Right forelimb (tissue), 1 donor: ENCODE results near the gene FAM180B.
"Not testable (repeated sequence)": the region's sequence is repeated elsewhere in the genome, so short reads cannot be mapped to it uniquely, and the experiment has no call there.

Experiments used
- DNase-seq: peaks from one replicate; pipeline ENCODE4 v3.0.0-alpha.2; 2018

FAM180B gene

DNA sequence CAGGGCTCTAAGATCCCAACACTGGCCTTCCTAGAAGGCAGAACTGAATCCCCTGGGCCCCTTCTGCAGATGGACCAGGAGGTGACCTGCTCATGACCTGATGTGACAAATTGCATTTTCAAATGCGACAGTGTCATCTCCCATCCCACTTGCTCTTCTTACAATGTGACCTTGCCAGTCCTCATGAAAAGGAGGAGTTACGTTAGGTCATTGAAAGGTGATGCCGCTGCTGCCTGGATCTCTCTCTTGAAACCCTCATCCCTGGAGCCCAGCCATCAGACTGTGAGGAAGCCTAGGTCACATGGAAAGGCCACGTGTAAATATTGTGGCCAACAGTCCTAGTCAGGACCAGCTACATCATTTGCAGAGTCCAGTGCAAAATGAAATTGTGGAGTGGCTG, 13.4 kb downstream of the FAM180B start:
- DNase-seq = no peak

- DNase-seq = no peak
These were observed 16.8 kb downstream of the FAM180B start for GRCh38 chr11:47603295-47603694.

DNA sequence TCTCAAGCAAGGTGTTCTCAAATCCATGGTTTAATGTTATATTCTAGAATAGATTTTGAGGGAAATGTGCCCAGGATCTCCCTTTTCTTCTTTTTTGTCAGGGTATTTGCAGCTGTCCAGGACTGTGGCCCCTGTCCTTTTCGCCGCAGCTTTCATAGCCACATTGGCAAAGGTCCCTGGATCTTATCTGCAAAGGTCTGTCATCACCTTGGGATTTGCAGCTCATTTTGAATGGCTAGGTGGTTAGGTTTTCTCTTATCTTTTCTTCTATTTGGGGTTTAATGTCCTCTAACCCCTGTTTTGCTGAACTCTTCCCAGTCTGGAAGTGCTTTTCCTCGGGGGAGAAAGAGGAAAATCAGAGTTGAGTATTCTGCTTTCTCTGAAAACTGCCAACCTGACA, 19.4 kb downstream of the FAM180B start:
- DNase-seq = no peak

DNA sequence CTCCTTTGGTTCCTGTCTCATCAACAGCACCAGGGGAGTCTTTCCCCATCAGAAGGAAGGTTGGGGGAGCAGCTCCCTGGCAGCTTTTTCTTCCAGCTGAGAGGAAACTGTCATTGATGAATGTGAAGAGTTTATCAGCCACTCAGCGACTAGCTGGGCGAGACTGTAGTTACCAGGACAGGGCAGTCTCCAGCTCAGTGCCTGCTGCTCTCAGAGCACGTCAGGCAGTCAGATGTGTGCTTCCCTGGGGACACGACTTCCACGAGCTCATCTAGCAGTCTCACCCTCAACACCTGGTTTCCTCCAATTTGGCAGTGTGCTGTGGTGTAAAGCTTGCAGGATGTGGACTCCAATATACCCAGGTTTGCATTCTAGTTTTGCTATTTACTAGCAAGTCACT, 20.3 kb downstream of the FAM180B start:
- DNase-seq = no peak

- DNase-seq = no peak
These were observed 20.9 kb downstream of the FAM180B start for GRCh38 chr11:47607380-47607779.

DNA sequence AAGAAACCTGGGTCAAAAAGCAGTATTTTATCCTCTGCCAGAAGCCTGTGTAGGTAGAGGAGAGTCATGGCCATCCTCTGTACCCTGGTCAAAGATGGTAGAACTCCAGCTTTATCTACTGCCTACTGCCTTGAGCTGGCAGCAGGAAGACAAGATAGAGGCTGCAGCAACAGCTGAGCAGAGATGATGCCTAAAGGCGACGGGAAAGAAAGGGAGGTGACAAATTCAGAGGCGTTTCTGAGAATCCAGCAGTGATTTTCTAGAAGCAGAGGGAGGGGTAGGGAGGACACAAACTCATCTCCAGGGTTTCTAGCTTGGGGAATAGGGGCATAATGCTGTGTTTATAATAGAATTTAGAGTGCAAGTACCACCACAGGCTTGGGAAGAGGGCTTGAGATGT, 23.2 kb downstream of the FAM180B start:
- no peak for DNase-seq

DNA sequence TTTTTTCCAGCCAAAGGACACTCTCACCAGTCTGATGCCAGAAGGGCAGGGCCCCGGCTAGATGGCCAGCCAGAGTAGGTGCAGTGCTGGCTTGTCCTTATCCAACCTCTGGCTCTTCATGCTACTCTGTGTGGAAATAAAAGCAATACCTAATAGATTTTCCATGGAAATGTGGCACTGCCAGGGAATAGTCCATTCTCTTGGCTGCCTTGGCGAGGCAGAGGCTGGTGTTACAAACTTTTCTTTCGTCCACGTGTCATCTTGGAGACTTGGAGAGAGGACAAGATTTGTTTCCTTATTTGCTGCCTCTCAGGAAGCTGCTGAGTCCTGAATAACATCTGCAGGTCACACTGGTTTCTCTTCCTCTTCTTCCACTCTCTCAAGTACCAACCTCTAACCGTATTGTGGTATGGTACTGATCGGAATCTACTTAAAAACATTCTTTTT, 24.9 kb downstream of the FAM180B start:
- DNase-seq = no peak

DNA sequence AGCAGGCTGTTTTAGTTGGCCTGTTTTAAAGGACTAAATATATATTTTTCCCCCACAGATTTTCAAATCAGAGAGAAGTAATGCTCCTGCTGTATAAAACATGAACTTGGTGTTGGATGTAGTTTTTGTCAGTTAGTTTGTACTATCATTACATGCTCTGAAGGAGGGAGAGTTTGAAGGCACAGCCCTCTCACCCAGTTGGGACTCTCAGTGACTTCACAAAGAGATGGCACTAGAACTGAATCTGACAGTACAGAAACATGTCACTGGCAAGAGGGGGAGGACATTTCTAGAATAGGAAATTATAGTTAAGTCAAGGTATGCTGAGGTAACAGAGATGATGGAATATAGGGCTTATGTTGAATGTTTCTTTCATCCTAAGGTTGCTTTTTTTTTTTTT, 28.8 kb downstream of the FAM180B start:
- no peak for DNase-seq

DNA sequence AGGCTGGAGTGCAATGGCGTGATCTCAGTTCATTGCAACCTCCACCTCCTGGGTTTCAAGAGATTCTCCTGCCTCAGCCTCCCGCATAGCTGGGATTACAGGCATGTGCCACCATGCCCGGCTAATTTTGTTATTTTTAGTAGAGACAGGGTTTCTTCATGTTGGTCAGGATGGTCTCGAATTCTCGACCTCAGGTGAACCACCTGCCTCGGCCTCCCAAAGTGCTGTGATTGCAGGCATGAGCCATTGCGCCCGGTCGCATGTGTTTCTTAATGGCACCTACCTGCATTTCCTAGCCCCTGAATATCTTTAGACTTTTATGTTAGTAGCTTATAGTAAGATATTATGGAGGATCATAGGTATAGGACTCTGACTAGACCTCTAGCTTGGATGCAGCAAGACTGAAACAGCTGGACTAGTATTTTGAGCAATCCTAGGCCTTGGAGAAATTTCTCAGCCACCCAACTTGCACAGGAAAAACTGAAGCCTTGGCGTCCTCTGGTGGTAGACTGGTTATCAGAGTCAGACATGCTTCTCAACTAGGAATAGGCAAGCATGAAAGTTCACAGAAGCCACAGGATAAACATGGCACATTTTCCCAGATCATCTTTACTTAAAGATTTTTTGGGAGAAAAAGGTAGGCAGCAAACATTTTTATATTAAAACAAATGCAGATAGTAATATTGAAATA, 30.4 kb downstream of the FAM180B start:
- DNase-seq = no peak

DNA sequence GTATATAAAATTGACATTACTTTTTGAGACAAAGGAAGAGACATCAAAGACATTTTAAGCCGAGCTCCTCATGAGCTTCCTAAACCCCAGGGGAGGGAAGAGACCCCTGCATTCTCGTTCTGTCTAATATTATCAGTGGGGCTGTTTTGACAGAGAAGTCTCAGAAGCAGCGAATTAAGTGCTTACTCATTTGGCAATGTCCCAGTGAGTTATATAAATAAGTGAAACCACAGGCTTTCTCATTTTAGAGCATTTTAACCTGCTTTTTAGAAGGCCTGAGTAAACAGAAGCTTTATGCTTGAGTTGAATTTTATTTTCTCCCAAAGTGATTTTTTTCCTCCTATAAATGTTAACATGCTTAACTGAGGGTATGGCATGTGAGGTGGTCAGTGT, 30.9 kb downstream of the FAM180B start:
- no peak for DNase-seq

DNA sequence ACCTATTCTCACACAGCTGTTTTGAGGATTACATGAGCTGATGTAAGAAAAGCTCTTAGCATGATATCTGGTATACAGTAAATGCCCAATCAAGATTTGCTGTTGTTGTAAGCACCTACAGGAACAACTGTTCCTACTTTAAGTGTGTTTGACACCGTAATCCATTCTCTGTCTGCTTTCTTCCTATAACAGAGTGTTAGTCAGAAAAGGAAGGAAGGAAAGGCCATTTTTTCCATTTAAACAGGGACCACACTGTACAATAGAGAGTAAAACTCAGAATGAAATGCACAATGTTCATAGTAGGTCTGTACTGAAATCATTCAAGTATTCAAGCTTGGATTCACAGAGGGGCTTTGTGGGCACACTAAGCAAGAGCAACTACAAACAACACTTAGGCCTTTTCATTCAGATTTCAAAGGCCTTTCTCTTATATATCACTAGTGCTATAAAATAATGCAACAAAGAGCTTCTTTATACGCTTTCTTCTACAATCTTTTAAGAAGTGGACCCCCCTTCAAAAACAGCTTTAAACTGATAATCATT, 34.4 kb downstream of the FAM180B start:
- no peak for DNase-seq

DNA sequence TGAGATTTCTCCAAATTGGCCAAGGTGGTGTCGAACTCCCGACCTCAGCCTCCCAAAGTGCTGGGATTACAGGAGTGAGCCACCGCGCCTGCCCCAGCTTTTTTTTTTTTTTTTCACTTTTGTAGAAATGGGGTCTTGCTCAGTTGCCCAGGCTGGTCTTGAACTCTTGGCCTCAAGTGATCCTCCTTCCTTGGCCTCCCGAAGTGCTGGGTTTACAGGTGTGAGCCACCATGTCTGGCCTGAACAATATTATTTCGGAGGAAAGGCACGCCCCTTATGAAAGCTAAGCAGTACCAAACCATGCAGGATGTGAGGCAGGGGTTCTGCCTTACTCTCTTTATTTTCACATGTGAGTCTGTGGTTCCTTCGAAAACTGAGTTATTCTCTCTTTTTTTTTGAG, 39.8 kb downstream of the FAM180B start:
- no peak for DNase-seq

- DNase-seq = no peak
These were observed 41.5 kb downstream of the FAM180B start for GRCh38 chr11:47628026-47628425.

GRCh38 chr11:47631473-47631872, 45.0 kb downstream of the FAM180B start:
- DNase-seq = no peak

DNA sequence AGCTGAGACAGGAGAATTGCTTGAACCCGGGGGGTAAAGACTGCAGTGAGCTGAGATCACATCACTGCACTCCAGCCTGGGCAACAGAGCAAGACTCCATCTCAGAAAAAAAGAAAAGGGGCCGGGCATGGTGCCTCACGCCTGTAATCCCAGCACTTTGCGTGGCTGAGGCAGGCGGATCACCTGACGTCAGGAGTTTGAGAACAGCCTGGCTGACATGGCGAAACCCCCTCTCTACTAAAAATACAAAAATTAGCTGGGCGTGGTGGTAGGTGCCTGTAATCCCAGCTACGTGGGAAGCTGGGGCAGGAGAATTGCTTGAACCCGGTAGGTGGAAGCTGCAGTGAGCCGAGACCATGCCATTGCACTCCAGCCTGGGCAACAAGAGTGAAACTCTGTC, 49.9 kb downstream of the FAM180B start:
- DNase-seq = not testable (repeated sequence)
